ENCODE data around the gene PTP4A2. TPM values are rescaled to one million over a fixed set of nuclear protein-coding genes. Genes with fewer than 3 reads are reported as not detected.
"Not testable (repeated sequence)": the region's sequence is repeated elsewhere in the genome, so short reads cannot be mapped to it uniquely, and the experiment has no call there.

The PTP4A2 gene
- total RNA-seq, 2 experiments from 2014 or later = 334 to 347 TPM

DNA sequence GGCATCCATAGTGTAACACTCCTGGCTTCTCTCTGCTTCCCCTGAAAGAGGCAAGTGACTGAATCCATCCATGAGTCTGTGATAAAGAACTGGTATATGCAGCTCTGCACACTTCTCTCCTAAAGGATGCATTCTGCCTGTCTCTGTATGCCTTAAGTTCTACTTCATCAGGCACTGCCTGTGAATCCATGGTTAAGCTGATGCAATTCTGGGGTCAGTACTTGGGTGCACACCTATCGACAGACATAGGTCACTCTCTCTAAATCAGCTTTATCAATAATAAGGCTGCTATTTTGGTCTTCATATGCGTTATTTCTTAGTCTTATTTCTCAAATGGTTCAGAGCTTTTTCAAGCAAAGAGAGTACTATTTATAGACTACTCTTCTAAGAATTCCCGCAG lies 32.7 kb upstream of the PTP4A2 start:
- DNase-seq = no peak
- Mint-ChIP-seq H3K36me3 (ENCODE audit: low read depth) (no peaks in the 10 kb centered on the region), H3K4me1 (peaks cover 8% of the 10 kb centered on the region), H3K27ac (no peak overlapping the region), H3K27me3 (peaks cover 5% of the 10 kb centered on the region), H3K9me3 (no peaks in the 10 kb centered on the region), H3K4me3 (no peak overlapping the region)
- POLR2A ChIA-PET = interaction anchor here (0.5 kb wide), 1 partner anchor 15 kb away, joined by 4 read pairs; no protein-coding TSS in a partner anchor
- CTCF ChIA-PET = interaction anchor here (0.7 to 1.8 kb wide), 4 partner anchors 13 to 74 kb away, joined by 3 to 5 read pairs (median 4); no protein-coding TSS in a partner anchor

DNA sequence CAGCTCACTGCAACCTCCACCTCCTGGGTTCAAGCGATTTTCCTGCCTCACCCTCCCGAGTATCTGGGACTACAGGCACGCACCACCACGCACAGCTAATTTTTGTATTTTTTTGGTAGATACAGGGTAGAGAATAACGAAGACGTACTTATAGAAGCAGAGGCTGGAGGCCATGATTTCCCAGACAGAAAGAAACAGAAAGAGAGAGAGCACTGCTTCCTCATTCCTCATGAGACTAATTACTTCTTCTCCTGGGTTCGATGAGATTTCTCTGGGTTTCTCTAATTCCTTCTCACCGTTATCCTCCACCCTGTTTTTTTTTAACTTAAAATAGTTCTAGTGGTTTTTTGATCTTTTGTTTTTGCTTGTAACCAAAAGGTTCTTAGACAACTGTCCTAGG lies 23.4 kb upstream of the PTP4A2 start:
- DNase-seq = no peak
- ChIA-PET CTCF (interaction anchor here (0.7 to 17.3 kb wide), 7 partner anchors 9 to 146 kb away, joined by 3 to 371 read pairs (median 3); partner anchors contain the start of genes PTP4A2 and SPOCD1), POLR2A (interaction anchor here (0.8 to 0.9 kb wide), 2 partner anchors 18 to 21 kb away, joined by 3 read pairs; no protein-coding TSS in a partner anchor)
- H3K27me3 Mint-ChIP-seq = no peaks in the 10 kb centered on the region
- peak overlapping the region; percentile 32 for H3K4me3 Mint-ChIP-seq
- peak overlapping the region; percentile 88 for H3K27ac Mint-ChIP-seq
- no peaks in the 10 kb centered on the region for H3K9me3 Mint-ChIP-seq
- no peaks in the 10 kb centered on the region for H3K36me3 Mint-ChIP-seq (ENCODE audit: low read depth)
- H3K4me1 Mint-ChIP-seq = peaks cover 69% of the 10 kb centered on the region

DNA sequence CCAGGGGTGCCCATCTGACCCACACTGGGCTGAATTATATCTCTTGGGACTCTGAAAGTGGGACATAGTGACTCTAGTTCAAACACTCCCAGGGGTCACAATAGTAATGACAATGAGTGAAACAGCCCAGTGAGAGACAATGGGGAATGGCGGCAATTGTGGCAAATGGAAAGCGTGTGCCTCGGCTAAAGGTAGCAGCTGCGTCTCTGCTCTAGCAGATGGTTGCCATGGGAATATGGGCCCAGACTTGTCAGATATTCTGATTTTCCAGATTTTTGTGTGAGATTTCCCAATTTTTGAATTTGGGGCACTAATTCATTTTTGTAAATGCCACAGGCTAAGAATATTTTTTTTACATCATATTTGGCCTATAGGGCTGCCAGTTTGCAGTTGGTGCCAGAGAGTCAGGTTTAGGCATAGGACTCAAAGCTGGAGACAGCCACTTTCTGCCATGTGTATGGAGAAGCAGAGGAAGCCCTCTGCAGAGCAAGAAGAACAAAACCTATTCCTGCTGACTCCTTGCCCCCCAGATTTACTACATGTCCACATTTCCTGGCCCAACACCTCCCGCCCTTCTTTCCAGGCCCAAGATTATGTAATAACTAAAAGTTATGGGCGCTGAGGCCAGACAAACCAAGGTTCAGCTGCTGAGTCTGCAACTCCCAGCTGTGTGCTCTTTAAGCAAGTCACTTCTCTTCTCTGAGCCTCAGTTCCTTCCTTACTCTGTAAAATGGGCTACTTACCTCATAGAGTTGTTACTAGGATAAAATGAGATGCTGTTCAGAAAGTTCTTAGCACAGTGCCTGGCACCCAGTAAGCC lies 21.6 kb upstream of the PTP4A2 start:
- H3K4me1 Mint-ChIP-seq = peaks cover 83% of the 10 kb centered on the region
- H3K36me3 Mint-ChIP-seq (ENCODE audit: low read depth) = no peaks in the 10 kb centered on the region
- peak overlapping the region; percentile 47 for H3K27ac Mint-ChIP-seq
- H3K4me3 Mint-ChIP-seq = no peak overlapping the region
- ChIA-PET POLR2A (interaction anchor here (0.7 kb wide), 1 partner anchor 15 kb away, joined by 4 read pairs; no protein-coding TSS in a partner anchor), CTCF (interaction anchor here (0.9 to 17.3 kb wide), 5 partner anchors 15 to 171 kb away, joined by 3 to 371 read pairs (median 3); partner anchors contain the start of genes PTP4A2 and SPOCD1)
- no peaks in the 10 kb centered on the region for H3K27me3 Mint-ChIP-seq
- H3K9me3 Mint-ChIP-seq = no peaks in the 10 kb centered on the region
- DNase-seq = no peak

DNA sequence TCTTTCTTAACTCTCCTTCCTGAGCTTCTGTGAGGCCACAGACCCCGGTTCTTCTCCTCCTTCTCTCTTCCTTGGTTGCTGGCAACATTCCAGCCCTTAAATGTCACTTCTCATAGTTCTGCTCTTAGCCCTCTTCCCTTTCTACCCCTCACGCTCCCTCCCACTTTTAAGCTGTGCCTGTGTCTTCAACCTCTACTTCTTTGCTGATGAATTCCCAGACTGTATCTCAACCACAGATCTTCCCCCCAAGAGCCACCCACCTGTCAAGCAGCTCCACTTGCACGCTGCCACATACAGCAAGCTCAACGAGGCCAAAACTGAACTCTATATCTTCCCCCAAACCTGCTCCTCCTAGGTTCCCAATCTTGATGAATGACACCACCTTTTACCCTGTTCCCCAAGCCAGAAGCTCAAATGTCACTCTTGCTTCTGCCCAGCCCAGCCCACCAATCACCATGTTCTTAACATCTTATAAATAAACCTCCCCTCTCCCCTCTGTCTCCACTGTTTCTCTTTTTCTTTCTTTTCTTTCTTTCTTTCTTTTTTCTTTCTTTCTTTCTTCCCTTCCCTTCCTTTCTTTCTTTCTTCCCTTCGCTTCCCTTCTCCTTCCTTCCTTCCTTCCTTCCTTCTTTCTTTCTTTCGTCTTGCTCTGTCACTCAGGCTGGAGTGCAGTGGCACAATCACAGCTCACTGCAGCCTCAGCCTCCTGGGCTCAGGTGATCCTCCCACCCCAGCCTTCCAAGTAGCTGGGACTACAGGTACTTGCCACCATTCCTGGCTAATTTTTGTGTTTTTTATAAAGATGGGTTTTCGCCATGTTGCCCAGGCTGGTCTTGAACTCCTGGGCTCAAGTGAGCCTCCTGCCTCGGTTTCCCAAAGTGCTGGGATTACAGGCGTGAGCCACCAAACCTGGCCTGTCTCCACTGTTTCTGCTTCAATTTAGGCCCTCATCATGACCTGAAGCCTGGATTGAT lies 19.8 kb upstream of the PTP4A2 start:
- Mint-ChIP-seq H3K9me3 (no peaks in the 10 kb centered on the region), H3K27ac (peak overlapping the region; percentile 84), H3K36me3 (ENCODE audit: low read depth) (no peaks in the 10 kb centered on the region), H3K4me3 (peak overlapping the region; percentile 0), H3K27me3 (no peaks in the 10 kb centered on the region), H3K4me1 (peaks cover 80% of the 10 kb centered on the region)
- peak; percentile 31 for DNase-seq
- CTCF ChIA-PET = interaction anchor here (0.7 to 17.3 kb wide), 12 partner anchors 17 to 169 kb away, joined by 3 to 371 read pairs (median 4); partner anchors contain the start of genes PTP4A2 and SPOCD1
- POLR2A ChIA-PET = interaction anchor here (0.6 to 1.9 kb wide), 2 partner anchors 14 to 16 kb away, joined by 9 to 12 read pairs; no protein-coding TSS in a partner anchor

DNA sequence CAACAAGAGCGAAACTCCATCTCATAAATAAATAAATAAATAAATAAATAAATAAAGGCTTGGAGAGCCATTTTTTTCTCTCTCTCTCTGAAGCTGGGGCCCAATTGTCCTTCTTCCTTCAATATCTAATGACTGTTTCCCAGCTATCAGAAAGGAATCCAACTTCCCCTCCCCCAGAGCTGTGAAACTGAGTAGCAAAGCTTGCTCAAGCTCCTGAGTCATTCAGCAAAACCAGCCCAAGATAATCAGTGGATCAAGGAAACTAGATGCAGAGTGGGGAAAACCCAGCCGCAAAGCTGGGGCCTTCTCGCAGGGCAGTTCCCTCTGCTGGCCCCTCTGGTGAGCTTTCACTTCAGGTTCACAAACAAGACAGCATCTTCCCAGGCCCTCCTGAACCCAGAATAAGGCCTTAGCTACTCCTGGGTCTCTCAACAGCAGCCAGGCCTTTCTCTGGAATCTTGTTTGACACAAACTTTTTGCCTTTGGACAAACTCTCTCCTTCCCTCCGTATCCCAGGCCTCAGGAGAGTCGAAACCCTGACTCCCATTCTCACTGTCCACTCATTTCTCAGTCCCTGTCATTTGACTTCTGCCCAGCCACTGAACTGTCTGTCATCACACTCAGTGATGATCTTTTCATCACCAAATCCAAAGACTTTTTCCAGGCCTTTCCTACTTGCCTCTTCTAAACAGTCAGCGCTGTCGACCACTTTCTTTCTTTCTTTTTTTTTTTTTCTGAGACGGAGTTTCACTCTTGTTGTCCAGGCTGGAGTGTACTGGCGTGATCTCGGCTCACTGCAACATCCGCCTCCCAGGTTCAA lies 18.0 kb upstream of the PTP4A2 start:
- Mint-ChIP-seq H3K36me3 (ENCODE audit: low read depth) (no peaks in the 10 kb centered on the region), H3K27ac (peak overlapping the region; percentile 84), H3K9me3 (no peaks in the 10 kb centered on the region), H3K27me3 (no peaks in the 10 kb centered on the region), H3K4me1 (peaks cover 80% of the 10 kb centered on the region), H3K4me3 (peak overlapping the region; percentile 11)
- POLR2A ChIA-PET = interaction anchor here (0.8 to 2.7 kb wide), 3 partner anchors 12 to 21 kb away, joined by 3 to 19 read pairs (median 6); no protein-coding TSS in a partner anchor
- peak; percentile 80 for DNase-seq
- CTCF ChIA-PET = interaction anchor here (0.6 to 17.3 kb wide), 13 partner anchors 8 to 158 kb away, joined by 3 to 371 read pairs (median 4); partner anchors contain the start of genes PTP4A2 and SPOCD1

DNA sequence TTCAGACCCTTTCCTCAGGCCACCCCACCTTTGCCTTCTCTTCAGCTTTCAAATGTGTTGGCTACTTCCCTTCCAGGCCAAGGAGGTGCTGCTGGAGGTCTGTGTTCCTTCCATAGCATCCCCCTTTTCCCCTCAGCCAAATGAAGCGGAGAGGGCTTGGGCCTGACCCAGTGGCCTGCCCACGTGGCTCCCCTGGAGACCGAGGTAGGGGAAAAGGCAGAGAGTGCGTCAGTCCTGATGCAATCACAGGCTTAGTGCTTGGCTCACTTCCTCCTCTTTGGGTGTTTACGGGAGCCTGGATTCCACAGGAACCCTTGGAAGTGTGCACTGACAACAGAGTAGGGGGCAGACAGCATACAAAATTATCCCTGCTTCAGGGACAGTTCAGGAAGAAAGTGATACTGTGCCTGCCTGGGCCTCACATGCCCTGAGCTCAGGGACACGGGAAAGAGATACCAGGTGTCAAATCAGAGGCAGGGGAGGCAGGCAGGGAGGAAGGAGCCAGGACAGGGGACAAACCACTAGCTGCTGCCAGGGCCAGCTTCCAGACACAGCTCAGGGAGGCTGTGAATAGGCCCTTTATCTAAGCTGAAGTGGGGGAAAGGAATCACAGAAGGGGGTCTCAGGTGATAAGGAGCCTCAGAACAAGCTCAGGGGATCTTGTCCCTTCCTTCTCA lies 16.6 kb upstream of the PTP4A2 start:
- no peaks in the 10 kb centered on the region for H3K27me3 Mint-ChIP-seq
- peak overlapping the region; percentile 60 for H3K27ac Mint-ChIP-seq
- no peak for DNase-seq
- no peaks in the 10 kb centered on the region for H3K36me3 Mint-ChIP-seq (ENCODE audit: low read depth)
- POLR2A ChIA-PET = interaction anchor here (0.6 to 2.7 kb wide), 3 partner anchors 11 to 42 kb away, joined by 3 to 19 read pairs (median 3); no protein-coding TSS in a partner anchor
- H3K4me3 Mint-ChIP-seq = no peak overlapping the region
- no peaks in the 10 kb centered on the region for H3K9me3 Mint-ChIP-seq
- CTCF ChIA-PET = interaction anchor here (0.6 to 17.3 kb wide), 8 partner anchors 7 to 139 kb away, joined by 3 to 371 read pairs (median 5); partner anchors contain the start of genes PTP4A2 and SPOCD1
- peaks cover 70% of the 10 kb centered on the region for H3K4me1 Mint-ChIP-seq

DNA sequence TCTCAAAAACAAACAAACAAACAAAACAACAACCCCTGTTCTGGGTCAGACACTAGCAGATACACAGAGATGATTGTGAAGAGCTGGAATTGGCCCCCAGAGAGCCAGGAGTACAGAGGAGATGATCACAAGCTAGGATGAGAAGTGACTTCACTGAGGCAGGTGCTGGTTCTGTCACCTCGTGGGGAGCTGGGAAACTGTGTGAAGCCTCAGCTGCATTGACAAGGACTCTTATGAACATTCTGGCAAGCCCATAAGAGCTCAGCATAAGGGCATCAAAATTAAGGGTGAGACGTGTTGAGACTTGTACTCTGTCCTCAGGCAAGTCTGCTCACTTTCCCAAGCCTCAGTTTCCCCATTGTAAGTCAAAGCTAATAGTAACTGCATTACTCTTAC lies 14.7 kb upstream of the PTP4A2 start:
- Mint-ChIP-seq H3K27me3 (no peaks in the 10 kb centered on the region), H3K4me3 (no peak overlapping the region), H3K36me3 (ENCODE audit: low read depth) (no peaks in the 10 kb centered on the region), H3K27ac (peak overlapping the region; percentile 32), H3K4me1 (peaks cover 52% of the 10 kb centered on the region), H3K9me3 (no peaks in the 10 kb centered on the region)
- CTCF ChIA-PET = interaction anchor here (0.9 to 17.3 kb wide), 4 partner anchors 8 to 109 kb away, joined by 3 to 371 read pairs (median 15); partner anchors contain the start of gene PTP4A2
- DNase-seq = no peak
- POLR2A ChIA-PET = interaction anchor here (0.6 to 1.0 kb wide), 2 partner anchors 13 to 221 kb away, joined by 3 to 4 read pairs; no protein-coding TSS in a partner anchor

DNA sequence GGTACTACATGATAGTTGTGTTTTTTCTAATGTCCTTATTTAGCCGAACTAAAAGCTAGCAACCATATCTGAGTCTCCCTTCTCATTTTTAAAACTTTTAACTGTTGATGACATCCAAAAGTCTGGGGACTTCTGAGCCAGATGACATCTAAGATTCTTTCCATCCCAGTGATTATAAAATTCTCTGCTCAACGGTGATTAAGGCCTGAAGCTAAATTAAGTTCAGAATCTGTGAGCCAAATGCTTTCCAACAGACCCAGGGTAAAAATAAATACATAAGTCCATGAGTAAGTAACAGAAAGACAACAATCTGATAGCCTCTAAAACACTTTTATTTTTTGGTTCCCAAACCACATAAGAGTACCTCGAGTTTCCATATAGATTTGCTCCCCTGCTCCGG lies 13.1 kb upstream of the PTP4A2 start:
- CTCF ChIA-PET = interaction anchor here (3.3 to 17.3 kb wide), 2 partner anchors 12 kb away, joined by 24 to 371 read pairs; partner anchors contain the start of gene PTP4A2

DNA sequence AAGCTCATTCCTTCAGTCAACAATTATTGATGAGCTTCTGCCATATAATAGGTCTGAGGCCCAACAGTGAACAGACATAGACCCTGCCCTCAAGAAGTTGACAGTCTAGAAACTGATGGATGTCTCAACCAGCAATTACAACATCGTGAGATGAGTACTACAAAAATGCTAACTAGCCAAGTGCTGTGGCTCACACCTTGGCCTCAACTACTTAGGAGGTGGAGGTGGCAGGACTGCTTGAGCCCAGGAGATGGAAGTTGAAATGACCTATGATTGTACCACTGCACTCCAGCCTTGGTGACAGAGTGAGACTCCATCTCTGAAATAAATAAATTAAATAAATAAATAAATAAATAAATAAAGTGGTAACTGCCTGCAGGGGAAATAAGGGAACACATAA lies 11.7 kb upstream of the PTP4A2 start:
- H3K9me3 Mint-ChIP-seq = no peaks in the 10 kb centered on the region
- peaks cover 46% of the 10 kb centered on the region for H3K4me1 Mint-ChIP-seq
- ChIA-PET CTCF (interaction anchor here (1.4 to 17.3 kb wide), 2 partner anchors 10 to 14 kb away, joined by 3 to 371 read pairs; partner anchors contain the start of gene PTP4A2), POLR2A (no interaction called here)
- H3K27ac Mint-ChIP-seq = no peak overlapping the region
- no peak for DNase-seq
- H3K27me3 Mint-ChIP-seq = no peaks in the 10 kb centered on the region
- no peaks in the 10 kb centered on the region for H3K36me3 Mint-ChIP-seq (ENCODE audit: low read depth)
- H3K4me3 Mint-ChIP-seq = no peak overlapping the region

More for the DNA sequence above, 13.1 kb upstream of the PTP4A2 start:
- Mint-ChIP-seq H3K4me3 (no peak overlapping the region), H3K4me1 (peaks cover 52% of the 10 kb centered on the region), H3K36me3 (ENCODE audit: low read depth) (no peaks in the 10 kb centered on the region), H3K27ac (no peak overlapping the region), H3K27me3 (no peaks in the 10 kb centered on the region), H3K9me3 (no peaks in the 10 kb centered on the region)
- no peak for DNase-seq
- POLR2A ChIA-PET = no interaction called here

DNA sequence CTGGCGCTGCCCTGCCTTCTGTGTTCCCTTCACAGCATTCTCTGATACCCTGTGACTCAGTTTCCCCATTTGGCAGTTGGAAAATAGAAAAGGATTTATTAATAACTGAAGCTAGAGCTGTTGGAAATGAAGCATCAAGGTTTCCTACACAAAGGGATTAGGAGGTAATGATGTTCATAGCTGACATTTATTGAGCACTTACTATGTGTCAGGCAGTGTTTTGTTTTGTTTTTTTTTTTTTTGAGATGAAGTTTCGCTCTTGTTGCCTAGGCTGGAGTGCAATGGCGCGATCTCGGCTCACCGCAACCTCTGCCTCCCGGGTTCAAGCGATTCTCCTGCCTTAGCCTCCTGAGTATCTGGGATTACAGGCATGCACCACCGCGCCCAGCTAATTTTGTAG lies 7.5 kb upstream of the PTP4A2 start:
- POLR2A ChIA-PET; H3K36me3 Mint-ChIP-seq (ENCODE audit: low read depth); DNase-seq; H3K27me3 Mint-ChIP-seq; H3K9me3 Mint-ChIP-seq: not testable (repeated sequence)
- CTCF ChIA-PET = interaction anchor here (0.7 to 14.9 kb wide), 2 partner anchors 12 to 36 kb away, joined by 3 to 371 read pairs; no protein-coding TSS in a partner anchor
- H3K4me3 Mint-ChIP-seq = peak overlapping the region; percentile 74
- peaks cover 51% of the 10 kb centered on the region for H3K4me1 Mint-ChIP-seq
- H3K27ac Mint-ChIP-seq = peak overlapping the region; percentile 98
